Ammon's horn (tissue), 1 donor: ENCODE results near the gene KXD1.
"Not testable (repeated sequence)": the region's sequence is repeated elsewhere in the genome, so short reads cannot be mapped to it uniquely, and the experiment has no call there.

ENCODE experiments used
- DNase-seq: peaks from one replicate; pipeline ENCODE4 v3.0.0-alpha.2; 2016; ENCODE audit warnings: low spot score

KXD1 gene

GRCh38 chr19:18536475-18536874 is 21.2 kb upstream of the KXD1 start:
- no peak for DNase-seq

- DNase-seq, result no peak
Observed at GRCh38 chr19:18537431-18537830, 20.2 kb upstream of the KXD1 start.

- no peak for DNase-seq
Observed at GRCh38 chr19:18538115-18538514, 19.6 kb upstream of the KXD1 start.

GRCh38 chr19:18539372-18539771 is 18.3 kb upstream of the KXD1 start:
- no peak for DNase-seq

GRCh38 chr19:18540200-18540599 is 17.5 kb upstream of the KXD1 start:
- DNase-seq, result not testable (repeated sequence)

- peak; percentile 33 for DNase-seq
Observed at GRCh38 chr19:18541258-18541991, 16.2 kb upstream of the KXD1 start.

GRCh38 chr19:18541992-18542940 is 15.4 kb upstream of the KXD1 start:
- DNase-seq, result peak; percentile 19

GRCh38 chr19:18542941-18543813 is 14.5 kb upstream of the KXD1 start, which contains the start of gene FKBP8:
FKBP8 (minus strand) TSS chr19:18543573; CDS start chr19:18541970, 1,603 bp downstream.
- DNase-seq, result peak; percentile 97

- DNase-seq, result peak; percentile 49
Observed at GRCh38 chr19:18543814-18544475, 13.7 kb upstream of the KXD1 start.

GRCh38 chr19:18551631-18552030 is 6.0 kb upstream of the KXD1 start:
- DNase-seq, result no peak

GRCh38 chr19:18558202-18558555 is 509 bp downstream of the KXD1 start:
- no peak for DNase-seq

GRCh38 chr19:18558604-18559003 is 934 bp downstream of the KXD1 start:
- no peak for DNase-seq

- DNase-seq, result no peak
Observed at GRCh38 chr19:18559685-18560084, 2.0 kb downstream of the KXD1 start.

GRCh38 chr19:18562086-18562485 is 4.4 kb downstream of the KXD1 start:
- no peak for DNase-seq

GRCh38 chr19:18566953-18567352 is 9.3 kb downstream of the KXD1 start:
- no peak for DNase-seq

- DNase-seq, result no peak
Observed at GRCh38 chr19:18568367-18568766, 10.7 kb downstream of the KXD1 start.

- peak; percentile 96 for DNase-seq
Observed at GRCh38 chr19:18571564-18572344, 14.1 kb downstream of the KXD1 start, which contains the start of gene UBA52. UBA52 (plus strand) TSS chr19:18571857; CDS start chr19:18573301, 1,444 bp downstream.

GRCh38 chr19:18574691-18575291 is 17.1 kb downstream of the KXD1 start:
- DNase-seq, result no peak

GRCh38 chr19:18576383-18576782 is 18.7 kb downstream of the KXD1 start:
- DNase-seq, result no peak

GRCh38 chr19:18577365-18577914 is 19.8 kb downstream of the KXD1 start:
- no peak for DNase-seq
